Cerebellar nuclear complex (tissue), 1 donor: ENCODE data around the gene TEKT5.
"Not testable (repeated sequence)": the region's sequence is repeated elsewhere in the genome, so short reads cannot be mapped to it uniquely, and the experiment has no call there.

Experiments used
- DNase-seq, 2 experiments: peaks; one replicate each; lab custom pipeline; 2025; lab: John Stamatoyannopoulos, UW

Gene TEKT5

DNA sequence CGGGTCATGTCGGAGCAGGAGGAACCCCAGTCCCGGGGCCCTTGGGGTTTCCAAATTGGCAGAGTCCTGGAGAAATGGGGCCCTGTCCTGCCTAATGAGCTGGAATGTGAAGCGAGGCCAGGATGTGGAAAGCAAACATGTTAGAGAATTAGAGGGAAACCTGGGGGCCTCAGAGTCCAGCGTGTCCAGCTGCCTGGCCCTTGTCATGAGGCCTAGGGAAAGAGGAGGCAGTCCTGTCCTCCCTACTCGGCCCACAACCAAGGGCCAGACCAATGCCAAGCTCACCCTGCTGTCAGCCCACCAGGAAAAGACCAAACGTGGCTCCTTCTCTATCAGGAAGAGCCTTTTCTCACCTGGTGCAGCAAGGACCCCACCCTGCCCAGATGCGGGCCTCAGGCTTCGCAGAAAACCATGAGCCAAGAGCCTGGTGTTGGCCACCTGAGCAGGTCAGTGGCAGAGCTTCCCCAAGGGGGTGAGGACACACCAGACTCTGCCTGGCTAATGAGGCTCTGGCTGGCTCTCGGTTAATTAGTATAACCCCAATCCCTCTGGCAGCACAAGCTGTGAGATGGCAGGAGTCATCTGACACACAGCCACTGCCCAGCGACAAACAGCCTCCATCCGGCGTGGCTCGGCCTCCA, 10.1 kb downstream of the TEKT5 start:
- no peak for DNase-seq

DNA sequence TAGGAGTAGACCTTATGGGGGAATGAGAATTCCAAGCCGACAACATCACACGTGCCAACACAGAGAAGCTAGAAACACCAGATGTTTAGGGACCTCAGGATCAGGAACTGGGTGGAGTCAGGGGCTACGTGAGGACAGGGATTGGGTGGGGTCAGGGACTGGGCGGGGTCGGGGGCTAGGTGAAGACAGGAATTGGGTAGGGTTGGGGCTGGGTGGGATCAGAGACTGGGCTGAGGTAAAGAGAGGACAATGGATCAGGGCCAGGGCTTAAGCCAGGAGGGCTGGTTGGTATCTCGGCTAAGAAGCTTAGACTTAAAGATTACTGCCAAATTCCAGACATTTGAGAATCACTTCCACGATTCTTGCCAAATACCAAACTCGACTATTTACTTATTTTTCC, 11.6 kb downstream of the TEKT5 start:
- no peak for DNase-seq

DNA sequence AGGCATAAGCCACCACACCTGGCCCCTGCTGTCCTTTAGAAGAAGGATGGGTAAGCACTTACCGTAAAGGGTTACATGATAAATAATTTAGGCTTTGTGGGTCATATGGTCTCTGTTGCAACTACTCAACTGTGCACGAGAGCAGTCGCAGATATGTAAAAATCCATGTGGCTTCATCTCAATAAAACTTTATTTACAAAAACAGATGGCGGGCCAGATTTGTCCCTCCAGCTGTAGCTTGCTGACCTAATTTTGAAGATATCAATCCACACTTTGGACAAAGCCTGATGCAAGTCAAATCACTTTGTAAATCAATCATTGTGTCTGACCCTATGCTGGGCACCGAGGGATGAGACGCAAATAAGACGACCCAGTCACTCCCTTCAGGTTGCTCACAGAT, 12.1 kb downstream of the TEKT5 start:
- DNase-seq, result no peak

DNA sequence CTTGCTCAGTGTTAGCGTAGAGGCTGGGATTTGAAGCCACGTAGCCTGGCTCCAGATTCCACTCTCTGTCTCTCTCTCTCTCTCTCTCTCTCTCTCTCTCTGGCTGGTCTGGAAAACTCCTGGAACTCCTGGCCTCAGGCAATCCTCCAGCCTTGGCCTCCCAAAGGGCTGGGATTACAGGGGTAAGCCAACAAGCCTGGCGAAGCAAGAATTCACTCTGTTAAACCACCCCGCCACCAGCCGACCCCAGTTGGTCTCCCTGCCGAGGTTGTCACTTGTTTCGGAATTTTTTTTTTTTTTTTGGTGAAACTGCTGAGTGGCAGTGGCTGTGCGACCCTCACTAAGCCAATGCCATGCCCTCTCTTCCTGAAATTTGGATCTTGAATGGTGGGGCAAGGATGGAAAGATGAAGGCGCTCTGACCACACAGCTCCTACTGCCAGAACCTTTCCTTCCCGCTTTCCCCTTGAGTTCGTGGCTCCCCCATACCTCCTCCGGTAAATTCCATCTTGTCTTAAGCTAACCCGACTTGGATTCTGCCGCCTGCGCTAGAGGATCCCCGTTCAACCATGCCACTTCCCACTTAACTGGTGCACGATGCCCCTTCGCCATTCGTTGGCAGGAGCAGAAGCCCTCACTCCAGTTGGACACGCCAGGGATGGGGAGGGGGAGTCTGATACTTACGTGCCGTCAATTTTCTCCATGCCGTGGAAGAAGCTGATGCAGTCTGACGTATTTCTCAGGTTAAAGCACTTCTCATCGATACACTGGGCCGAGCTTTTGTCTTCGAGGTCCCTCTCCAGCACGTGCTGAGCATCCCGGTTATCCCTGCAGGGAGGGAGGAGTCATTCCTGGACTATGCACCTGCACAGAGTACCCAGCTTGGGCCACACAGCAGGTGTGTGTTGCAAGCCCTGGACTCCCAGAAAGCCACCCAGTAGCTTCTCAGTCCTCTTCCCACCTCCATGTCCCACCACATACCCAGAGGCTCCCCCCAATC, 13.1 kb downstream of the TEKT5 start:
- DNase-seq, result no peak

DNA sequence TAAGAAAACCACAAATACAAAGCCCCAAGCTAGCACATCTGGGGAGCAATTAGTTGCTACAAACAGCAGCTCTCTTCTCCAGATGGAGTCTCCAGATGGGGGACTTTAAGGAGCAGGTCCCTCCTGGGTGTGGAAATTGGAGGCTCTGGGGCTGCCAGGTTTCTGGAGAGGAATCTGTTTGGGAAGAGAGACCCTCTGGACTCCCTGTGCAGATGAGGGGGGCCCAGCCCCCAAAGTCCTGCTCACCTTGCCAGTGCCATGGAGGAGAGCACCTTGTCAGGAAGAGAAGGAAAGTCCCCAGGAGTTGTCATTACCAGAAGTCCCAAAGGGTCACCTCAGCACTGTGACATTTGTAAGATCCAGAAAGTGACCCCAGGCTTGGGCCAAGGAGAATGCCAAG, 14.8 kb downstream of the TEKT5 start:
- DNase-seq, result no peak

DNA sequence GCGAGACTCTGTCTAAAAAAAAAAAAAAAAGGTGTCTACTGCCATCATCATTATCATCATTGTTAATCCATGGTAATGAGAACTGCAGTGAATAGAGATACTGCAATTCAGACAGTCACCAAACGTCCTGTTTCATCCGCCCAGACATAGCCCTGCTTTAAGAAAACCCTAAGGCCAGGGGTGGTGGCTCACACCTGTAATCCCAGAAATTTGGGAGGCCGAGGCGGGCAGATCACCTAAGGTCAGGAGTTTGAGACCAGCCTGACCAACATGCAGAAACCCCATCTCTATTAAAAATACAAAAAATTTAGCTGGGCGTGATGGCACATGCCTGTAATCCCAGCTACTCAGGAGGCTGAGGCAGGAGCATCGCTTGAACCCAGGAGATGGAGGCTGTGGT, 15.3 kb downstream of the TEKT5 start:
- DNase-seq, result not testable (repeated sequence)

DNA sequence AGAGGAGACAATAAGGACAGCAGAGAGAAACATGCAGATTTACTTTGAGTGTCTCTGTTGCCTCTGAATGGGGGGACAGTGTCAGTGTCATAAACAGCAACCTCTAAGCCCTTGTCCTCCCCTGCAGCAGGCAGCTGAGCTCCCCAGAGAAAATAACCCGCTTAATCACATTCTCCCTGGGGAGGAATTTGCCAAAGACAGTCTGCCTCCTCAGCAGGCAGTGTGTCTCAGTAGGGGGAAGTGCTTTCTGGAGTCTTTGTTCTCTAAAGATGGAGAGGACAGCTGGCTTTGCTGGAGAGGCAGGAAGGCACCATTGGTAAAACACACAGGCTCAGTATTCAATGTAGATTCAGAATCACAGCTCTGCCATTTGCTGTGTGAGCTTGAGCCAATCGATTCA, 16.1 kb downstream of the TEKT5 start:
- DNase-seq, result no peak

DNA sequence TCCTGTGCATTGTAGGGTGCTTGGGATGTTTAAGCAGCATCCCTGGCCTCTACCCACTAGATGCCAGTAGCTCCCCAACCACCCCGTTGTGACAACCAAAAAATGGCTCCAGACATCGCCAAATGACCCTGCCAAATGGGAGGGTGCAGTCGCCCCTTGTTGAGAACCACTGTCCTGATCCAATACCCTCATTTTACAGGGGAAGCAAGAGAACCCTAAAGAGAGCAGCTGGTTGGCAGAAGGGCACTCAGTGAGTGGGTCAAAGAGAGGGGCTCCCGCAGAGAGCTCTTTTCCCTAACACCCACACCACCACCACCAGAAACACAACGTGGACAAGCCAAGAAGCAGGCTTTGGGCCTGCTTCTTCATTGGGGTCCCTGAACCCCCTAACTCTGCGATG, 18.4 kb downstream of the TEKT5 start:
- DNase-seq, result no peak

DNA sequence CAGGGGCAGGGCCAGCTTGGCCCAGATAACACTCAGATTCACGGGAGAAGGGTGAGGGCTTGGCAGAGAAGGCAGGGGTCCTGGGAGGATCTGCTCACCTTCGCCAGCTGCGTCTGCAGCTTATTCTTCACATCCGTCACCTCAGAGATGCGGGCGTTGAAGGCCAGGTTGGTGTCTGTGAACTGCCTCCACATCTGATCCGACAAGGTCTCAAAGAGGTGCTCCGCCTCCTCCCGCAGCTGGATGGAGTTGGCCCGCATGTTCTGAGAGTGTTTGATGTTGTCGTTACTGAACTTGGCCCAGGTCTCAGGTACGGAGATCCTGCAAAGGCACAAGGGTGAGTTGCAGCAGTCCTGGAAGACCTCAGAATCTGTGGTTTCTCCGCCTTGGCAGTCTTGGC, 18.9 kb downstream of the TEKT5 start:
- no peak for DNase-seq

DNA sequence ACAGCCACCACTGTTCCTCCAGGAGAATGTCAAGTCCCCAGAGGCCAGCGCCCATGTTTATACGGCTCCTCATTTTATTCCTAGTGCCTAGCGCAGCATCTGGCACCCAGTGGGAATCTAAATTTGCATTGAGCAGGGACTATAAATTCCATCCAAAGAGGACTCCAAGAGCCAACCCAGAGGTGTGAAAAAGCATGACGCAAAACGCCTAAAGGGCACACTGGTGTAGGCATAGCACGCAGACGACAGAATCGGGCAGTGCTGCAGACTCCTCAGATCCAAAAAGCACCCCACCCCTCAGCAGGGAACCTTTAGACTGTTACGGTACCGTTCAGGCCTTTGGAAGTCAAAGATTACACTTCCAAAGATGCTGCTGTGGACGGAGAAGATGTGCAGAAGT, 19.5 kb downstream of the TEKT5 start:
- DNase-seq, result no peak

DNA sequence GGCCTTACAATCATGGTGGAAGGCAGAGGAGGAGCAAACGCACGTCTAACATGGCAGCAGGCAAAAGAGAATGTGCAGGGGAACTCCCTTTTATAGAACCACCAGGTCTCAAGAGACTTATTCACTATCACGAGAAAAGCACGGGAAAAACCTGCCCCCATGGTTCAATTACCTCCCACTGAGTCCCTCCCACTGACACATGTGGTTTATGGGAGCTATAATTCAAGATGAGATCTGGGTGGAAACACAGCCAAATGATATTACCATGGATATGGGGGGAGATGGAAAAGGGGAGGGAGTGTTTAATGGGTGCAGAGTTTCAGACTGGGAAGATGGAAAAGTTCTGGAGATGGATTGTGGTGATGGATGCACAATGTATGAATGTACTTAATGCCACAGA, 23.0 kb downstream of the TEKT5 start:
- no peak for DNase-seq

DNA sequence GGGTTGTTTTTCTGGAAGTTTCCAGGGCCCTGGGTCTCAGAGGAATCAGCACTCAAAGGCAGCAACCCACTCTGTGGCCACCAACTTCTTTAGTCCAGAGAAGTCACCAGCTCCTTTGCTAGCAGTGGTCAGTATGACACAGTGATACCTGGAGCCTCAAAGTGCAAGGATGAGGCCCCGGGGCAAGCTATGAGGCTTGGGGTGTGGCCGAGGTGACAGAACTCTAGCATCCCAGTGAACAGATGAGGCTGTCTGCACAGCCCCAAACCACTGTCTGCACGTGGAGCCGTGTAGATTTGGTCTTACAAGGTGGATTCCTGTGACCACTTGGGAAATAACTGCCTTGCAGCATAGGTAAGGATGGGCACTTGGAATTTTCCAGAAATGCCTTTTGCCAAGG, 24.9 kb downstream of the TEKT5 start:
- no peak for DNase-seq

DNA sequence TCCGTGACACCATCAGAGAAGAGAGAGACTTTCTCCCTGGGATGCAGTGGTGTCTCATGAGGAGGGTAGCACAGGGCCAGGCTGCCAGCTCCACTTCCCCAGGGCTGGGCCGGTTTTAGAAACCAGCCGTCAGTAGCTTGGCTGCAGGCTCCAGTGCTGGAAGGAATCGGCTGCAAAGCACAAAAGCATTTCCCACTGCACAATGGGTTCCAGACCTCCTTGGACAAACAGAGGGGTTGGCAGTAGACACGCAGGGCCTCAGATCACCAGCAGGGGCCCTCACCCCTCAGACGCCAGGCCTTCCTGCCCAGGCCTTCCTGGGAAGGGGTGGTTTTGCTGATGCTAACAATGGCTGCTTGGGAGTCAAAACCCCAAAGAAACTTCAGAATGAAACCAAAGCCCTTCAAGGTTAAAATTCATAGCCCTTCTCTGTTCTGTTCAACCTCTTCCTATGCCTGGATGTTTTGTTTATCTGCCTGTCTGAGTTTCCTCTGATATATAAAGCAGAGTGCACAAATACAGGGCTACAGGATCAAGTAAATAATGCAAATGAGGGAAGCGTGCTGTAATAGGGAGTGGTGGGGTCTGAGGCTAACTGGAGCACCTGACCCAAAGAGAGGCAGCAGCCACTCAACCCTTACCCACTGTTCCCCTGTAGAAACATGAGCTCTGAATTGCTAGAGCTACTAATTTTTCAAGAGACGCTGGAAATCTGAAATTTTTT, 26.2 kb downstream of the TEKT5 start:
- DNase-seq, result no peak

DNA sequence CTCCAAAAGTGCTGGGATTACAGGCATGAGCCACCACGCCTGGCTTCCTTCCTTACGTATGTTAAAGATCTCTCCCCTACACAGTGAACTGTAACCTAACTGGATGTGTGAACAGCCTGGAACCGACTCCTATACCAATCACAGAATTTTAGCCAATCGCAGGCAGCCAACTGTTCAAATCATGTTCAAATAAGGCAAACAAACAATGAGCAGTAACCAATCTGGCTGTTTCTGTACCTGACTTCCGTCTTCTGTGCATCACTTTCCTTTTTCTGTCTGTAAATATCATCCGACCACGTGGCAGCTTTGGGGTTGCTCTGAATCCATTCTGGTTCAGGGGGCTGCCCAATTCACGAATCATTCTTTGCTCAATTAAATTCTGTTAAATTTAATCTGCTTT, 27.5 kb downstream of the TEKT5 start:
- no peak for DNase-seq

DNA sequence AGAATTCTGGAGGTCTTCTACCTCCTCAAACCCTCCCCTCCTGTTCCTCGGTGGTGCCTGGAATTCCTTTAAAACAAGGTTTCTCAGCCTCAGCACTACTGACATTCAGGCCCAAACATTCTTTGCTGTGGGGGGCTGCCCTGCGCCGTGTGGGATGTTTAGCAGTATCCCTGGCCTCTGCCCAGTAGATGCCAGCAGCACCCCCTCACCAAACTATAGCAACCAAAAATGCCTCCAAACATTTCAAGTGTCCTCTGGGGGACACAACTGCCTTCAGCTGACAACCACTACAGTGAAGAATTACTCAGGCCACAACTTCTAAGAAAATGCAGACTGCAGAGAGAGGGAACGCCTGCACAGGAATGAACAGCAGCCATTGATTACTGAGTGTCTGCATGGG, 28.4 kb downstream of the TEKT5 start:
- DNase-seq, result no peak

DNA sequence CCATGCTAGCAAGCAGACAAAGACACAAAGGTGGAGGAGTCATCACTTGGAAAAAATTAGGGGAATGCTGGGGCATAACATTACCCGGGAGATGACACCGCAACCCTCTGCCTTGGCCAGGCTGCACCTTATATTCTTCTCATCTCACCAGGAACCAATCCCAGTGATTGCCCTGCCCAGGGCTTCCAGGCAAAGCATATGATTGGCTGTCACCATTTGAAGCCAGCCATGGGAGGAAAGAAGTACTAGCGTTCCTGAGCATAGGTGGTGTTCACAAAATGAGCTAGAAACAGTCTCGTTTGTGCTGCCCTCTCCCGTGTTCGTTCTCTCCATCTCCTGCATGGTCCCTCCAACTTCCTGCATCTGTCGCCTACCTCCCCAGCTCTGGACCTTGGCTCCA, 29.6 kb downstream of the TEKT5 start:
- DNase-seq, result no peak

DNA sequence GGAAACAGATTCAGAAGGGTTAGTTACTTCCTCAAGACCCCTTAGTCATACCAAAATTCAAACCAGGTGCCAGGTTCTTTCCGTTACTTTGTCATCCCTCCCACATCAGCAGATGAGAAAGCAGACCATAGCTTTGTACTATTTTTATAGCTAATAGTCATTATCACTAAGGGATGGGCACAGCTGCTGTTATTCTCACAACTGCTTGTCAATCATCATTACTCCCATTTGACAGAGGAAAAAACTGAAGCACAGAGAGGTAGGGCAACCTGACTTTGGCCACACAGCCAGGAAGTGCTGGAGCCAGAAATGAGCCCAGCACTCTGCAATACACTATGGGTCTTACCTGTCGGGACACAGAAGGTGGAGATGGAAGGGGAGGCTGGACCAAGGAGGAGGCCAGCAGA, 30.0 kb downstream of the TEKT5 start:
- no peak for DNase-seq

DNA sequence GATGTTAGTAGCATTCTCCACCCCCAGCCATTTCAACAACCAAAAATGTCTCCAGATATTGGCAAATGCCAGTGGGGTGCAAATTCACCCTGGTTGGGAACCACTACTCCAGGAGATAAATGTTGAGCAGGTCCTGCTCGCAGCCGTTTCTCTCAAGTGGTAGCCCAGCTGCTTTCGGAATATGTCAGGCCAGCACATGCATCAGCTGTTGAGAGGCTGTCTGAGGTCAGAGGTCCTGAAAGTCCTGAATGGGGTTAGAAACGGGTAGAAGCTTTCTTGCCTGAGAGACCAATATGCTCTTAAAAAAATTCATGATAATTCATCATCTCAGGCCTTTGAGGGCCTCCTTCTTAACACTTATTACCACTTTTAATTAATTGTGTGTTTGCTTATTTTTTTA, 31.0 kb downstream of the TEKT5 start:
- no peak for DNase-seq

DNA sequence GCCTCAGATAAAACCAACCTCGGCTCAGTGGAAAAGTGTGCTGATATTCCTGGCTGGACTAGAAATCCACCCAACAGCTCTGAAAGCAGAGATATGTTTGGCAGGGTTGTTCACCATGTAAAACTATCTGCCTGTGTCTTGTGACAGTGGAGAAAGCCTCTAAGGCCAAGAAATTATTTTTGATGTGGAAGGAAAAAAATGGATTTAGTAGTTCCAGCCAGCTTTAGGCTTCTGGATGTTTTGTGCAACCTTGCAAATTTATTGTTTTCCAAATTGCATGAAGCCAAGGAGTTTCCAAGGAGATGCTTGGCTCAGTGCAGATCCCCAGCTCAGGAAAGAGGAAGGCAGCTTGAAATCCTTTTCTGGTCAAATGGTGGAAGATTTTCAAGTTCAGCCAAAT, 31.6 kb downstream of the TEKT5 start:
- no peak for DNase-seq

DNA sequence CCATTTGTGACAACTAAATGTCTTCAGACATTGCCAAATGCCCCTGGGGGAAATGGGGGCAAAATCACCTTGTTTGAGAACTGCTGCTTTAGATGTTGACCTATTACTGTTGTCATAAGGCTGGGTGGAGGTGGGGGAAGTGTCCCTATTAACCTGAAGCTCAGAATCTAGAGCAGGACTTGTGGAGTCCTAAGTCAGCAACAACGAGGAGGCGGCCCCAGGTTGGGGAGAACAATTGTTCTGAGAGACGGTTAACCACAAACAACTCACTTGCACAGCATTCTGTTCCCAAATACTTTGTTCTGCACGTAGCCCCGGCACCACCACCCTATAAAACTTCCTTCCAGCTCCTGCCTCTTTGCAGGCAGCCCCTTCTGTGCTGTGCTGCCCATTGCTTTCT, 32.5 kb downstream of the TEKT5 start:
- DNase-seq, result no peak

DNA sequence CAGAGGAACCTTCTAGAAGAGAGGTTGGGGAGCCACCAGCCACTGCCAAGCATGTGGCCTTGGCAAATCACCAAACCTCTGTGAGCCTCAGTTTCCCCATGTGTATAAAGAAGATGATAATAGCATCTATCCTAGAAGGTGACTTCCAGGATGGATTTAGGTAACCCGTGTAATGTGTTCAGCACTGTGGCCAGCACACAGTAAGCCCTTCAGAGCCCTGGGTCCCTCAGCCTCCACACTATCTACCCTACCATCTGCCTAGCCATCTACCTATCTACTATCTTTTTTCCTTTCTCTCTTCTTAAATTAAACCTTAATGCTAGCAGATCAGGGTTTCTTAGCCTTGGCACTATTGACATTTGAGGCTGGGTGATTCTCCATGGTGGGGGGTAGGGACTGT, 33.0 kb downstream of the TEKT5 start:
- DNase-seq, result no peak

DNA sequence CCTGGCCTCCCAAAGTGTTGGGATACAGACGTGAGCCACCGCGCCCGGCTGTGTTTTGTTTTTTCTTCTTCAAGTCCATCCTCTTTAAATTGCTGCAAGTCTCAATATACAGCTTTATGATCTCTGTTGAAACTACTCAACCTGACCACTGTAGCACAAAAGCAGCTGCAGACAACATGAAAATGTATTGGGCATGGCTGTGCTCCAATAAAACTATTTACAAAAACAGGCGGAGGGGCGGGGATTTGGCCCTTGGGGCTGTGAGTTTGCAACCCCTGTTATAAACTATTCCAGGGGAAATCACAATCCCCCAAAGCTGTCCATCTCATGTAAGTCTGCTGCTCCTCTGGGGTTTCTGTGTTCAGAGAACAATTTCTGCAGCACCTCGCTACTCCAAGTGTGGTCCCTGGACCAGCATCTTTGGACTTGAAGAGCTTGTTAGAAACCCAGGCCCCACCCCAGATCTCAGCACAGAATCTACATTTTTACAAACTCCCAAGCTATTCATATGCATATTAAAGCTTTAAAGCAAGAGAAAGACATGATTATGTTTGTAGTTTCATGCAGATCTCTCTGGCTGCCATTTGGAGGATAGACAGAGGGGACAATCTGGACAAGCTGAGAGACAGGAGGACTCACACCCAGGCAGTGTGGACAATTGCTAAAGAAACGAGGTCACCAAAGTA, 33.6 kb downstream of the TEKT5 start:
- DNase-seq, result no peak
